ENCODE data around the gene EIF3A.

- TF ChIP-seq CTCF (IDR thresholded peaks at IDR 0.05) (no peak), POLR2A (IDR thresholded peaks at IDR 0.05) (no peak)
Measured at GRCh38 chr10:119031496-119032059, 49.0 kb downstream of the EIF3A start.
